ENCODE results near the gene RNF208. TPM values are rescaled to one million over a fixed set of nuclear protein-coding genes. Genes with fewer than 3 reads are reported as not detected.

The RNF208 gene
- total RNA-seq, 1 donor from 2014 or later = 4.3 TPM

DNA sequence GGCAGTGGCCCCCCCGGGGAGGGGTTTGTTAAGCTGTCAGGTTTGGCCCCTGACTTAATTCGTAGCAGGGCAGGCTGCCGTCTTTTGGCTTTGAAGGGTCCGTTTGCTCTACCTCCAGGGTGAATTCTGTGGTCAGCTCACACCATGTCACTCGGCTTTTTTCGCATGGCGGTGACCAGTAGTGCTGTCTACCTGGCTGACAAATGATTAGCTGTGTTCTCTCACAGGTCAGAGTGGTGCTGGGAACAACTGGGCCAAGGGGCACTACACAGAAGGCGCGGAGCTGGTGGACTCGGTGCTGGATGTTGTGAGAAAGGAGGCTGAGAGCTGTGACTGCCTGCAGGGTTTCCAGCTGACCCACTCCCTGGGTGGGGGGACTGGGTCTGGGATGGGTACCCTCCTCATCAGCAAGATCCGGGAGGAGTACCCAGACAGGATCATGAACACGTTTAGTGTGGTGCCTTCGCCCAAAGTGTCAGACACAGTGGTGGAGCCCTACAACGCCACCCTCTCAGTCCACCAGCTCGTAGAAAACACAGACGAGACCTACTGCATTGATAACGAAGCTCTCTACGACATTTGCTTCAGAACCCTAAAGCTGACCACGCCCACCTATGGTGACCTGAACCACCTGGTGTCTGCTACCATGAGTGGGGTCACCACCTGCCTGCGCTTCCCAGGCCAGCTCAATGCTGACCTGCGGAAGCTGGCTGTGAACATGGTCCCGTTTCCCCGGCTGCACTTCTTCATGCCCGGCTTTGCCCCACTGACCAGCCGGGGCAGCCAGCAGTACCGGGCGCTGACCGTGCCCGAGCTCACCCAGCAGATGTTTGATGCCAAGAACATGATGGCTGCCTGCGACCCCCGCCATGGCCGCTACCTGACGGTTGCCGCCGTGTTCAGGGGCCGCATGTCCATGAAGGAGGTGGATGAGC is 20.5 kb upstream of the RNF208 start:
- peaks cover 8% of the 10 kb centered on the region for H3K36me3 Mint-ChIP-seq (ENCODE audit: low read depth, unreplicated experiment)
- Histone ChIP-seq H3K27ac (ENCODE audit: low read depth, low read length) (peak overlapping the region; percentile 70), H3K4me2 (ENCODE audit: low read length) (peak overlapping the region; percentile 90), H3K4me3 (ENCODE audit: insufficient read depth, low read depth, low read length) (peak overlapping the region; percentile 82), H3K36me3 (ENCODE audit: insufficient read depth, low read length) (peaks cover 9% of the 10 kb centered on the region), H3K79me2 (ENCODE audit: insufficient read depth, low read length) (peaks cover 54% of the 10 kb centered on the region), H3K9me3 (ENCODE audit: insufficient read depth, low read depth, low read length) (no peaks in the 10 kb centered on the region), H3K27me3 (ENCODE audit: insufficient read depth, low read length) (no peaks in the 10 kb centered on the region), H3K9ac (ENCODE audit: low read length) (peak overlapping the region; percentile 88), H4K20me1 (ENCODE audit: insufficient read depth, low read length) (peaks cover 54% of the 10 kb centered on the region), H2AFZ (ENCODE audit: low read depth, low read length) (no peak overlapping the region), H3K4me1 (ENCODE audit: insufficient read depth, low read length) (peaks cover 25% of the 10 kb centered on the region)
- H3K4me3 Mint-ChIP-seq (ENCODE audit: unreplicated experiment) = peak overlapping the region; percentile 94
- H3K27ac Mint-ChIP-seq (ENCODE audit: unreplicated experiment) = peak overlapping the region; percentile 75
- no peak for FAIRE-seq
- no peaks in the 10 kb centered on the region for H3K27me3 Mint-ChIP-seq (ENCODE audit: low read depth, unreplicated experiment)
- H3K9me3 Mint-ChIP-seq (ENCODE audit: unreplicated experiment) = no peaks in the 10 kb centered on the region
- DNase-seq (ENCODE audit: low read depth) = no peak
- TF ChIP-seq, protein P1, sequence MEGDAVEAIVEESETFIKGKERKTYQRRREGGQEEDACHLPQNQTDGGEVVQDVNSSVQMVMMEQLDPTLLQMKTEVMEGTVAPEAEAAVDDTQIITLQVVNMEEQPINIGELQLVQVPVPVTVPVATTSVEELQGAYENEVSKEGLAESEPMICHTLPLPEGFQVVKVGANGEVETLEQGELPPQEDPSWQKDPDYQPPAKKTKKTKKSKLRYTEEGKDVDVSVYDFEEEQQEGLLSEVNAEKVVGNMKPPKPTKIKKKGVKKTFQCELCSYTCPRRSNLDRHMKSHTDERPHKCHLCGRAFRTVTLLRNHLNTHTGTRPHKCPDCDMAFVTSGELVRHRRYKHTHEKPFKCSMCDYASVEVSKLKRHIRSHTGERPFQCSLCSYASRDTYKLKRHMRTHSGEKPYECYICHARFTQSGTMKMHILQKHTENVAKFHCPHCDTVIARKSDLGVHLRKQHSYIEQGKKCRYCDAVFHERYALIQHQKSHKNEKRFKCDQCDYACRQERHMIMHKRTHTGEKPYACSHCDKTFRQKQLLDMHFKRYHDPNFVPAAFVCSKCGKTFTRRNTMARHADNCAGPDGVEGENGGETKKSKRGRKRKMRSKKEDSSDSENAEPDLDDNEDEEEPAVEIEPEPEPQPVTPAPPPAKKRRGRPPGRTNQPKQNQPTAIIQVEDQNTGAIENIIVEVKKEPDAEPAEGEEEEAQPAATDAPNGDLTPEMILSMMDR (IDR thresholded peaks at IDR 0.05; ENCODE audit: insufficient read depth, low read depth, low read length) = no peak
- TF ChIP-seq EZH2 (IDR thresholded peaks at IDR 0.05; ENCODE audit: insufficient read depth, low read length) = no peak
- peaks cover 19% of the 10 kb centered on the region for H3K4me1 Mint-ChIP-seq (ENCODE audit: low read depth, unreplicated experiment)

DNA sequence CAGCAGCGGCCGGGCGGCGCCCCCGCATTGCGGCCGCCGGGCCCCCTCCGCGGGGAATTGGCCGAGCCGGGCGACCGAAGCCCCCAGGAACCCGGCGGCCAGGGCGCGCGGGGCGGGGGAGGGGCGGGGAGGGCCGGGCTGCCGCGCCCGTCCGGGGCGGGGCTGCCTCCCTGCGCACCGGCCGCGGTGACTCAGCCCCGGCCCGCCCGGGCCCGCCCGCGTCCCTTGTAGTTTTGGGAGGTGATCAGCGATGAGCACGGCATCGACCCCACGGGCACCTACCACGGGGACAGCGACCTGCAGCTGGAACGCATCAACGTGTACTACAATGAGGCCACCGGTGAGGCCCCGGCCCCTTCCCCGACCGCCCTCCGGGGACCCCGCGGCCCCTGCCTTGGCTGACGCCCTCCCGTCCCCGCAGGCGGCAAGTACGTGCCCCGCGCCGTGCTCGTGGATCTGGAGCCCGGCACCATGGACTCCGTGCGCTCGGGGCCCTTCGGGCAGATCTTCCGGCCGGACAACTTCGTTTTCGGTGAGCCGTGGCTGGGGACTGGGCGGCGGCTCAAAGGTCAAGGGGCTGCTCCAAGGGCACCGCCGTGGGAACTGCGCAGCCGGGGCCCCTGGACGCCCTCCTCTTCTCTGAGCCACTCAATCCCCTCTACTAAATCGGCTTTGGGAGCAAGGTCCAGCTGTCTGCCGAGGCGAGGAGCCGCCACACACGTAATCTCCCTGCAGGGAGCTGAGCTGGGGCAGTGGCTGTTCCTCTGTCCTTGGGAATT is 19.6 kb upstream of the RNF208 start:
- H3K27me3 Mint-ChIP-seq (ENCODE audit: low read depth, unreplicated experiment) = no peaks in the 10 kb centered on the region
- TF ChIP-seq EZH2 (IDR thresholded peaks at IDR 0.05; ENCODE audit: insufficient read depth, low read length) = no peak
- TF ChIP-seq, protein P1 (IDR thresholded peaks at IDR 0.05; ENCODE audit: insufficient read depth, low read depth, low read length) = no peak
- H3K4me3 Mint-ChIP-seq (ENCODE audit: unreplicated experiment) = peak overlapping the region; percentile 94
- H3K27ac Mint-ChIP-seq (ENCODE audit: unreplicated experiment) = peak overlapping the region; percentile 75
- peaks cover 62% of the 10 kb centered on the region for H4K20me1 ChIP-seq (ENCODE audit: insufficient read depth, low read length)
- H3K4me1 Mint-ChIP-seq (ENCODE audit: low read depth, unreplicated experiment) = peaks cover 19% of the 10 kb centered on the region
- H3K27me3 ChIP-seq (ENCODE audit: insufficient read depth, low read length) = no peaks in the 10 kb centered on the region
- H2AFZ ChIP-seq (ENCODE audit: low read depth, low read length) = no peak overlapping the region
- no peaks in the 10 kb centered on the region for H3K9me3 ChIP-seq (ENCODE audit: insufficient read depth, low read depth, low read length)
- H3K79me2 ChIP-seq (ENCODE audit: insufficient read depth, low read length) = peaks cover 54% of the 10 kb centered on the region
- peaks cover 25% of the 10 kb centered on the region for H3K4me1 ChIP-seq (ENCODE audit: insufficient read depth, low read length)
- H3K36me3 Mint-ChIP-seq (ENCODE audit: low read depth, unreplicated experiment) = peaks cover 8% of the 10 kb centered on the region
- peak overlapping the region; percentile 88 for H3K9ac ChIP-seq (ENCODE audit: low read length)
- no peaks in the 10 kb centered on the region for H3K9me3 Mint-ChIP-seq (ENCODE audit: unreplicated experiment)
- H3K36me3 ChIP-seq (ENCODE audit: insufficient read depth, low read length) = peaks cover 9% of the 10 kb centered on the region
- H3K27ac ChIP-seq (ENCODE audit: low read depth, low read length) = peak overlapping the region; percentile 70
- peak overlapping the region; percentile 82 for H3K4me3 ChIP-seq (ENCODE audit: insufficient read depth, low read depth, low read length)
- FAIRE-seq (no peak), DNase-seq (ENCODE audit: low read depth) (no peak)
- H3K4me2 ChIP-seq (ENCODE audit: low read length) = peak overlapping the region; percentile 90
